Mammary epithelial cell (primary cell): ENCODE data around the gene TTC23.

Experiments
- EZH2 ChIP-seq: IDR thresholded peaks from 2 replicates; pipeline ENCODE4 v1.6.1; 2012; ENCODE audit warnings: low read length, inconsistent platforms, borderline replicate concordance
- TF ChIP-seq, protein P1 (sequence below), 2 donors: IDR thresholded peaks in 1 of 2; conservative IDR thresholded peaks in 1 of 2; 2 replicates each; pipeline ENCODE4 v1.5.1; 2011 to 2012; ENCODE audit warnings: inconsistent platforms in 2 of 2, low read length in 2 of 2, mild to moderate bottlenecking in 2 of 2, control low read depth in 1 of 2, low read depth in 1 of 2; ENCODE audit not compliant: insufficient read depth in 1 of 2; ENCODE audit errors: extremely low read depth in 1 of 2

DNA sequence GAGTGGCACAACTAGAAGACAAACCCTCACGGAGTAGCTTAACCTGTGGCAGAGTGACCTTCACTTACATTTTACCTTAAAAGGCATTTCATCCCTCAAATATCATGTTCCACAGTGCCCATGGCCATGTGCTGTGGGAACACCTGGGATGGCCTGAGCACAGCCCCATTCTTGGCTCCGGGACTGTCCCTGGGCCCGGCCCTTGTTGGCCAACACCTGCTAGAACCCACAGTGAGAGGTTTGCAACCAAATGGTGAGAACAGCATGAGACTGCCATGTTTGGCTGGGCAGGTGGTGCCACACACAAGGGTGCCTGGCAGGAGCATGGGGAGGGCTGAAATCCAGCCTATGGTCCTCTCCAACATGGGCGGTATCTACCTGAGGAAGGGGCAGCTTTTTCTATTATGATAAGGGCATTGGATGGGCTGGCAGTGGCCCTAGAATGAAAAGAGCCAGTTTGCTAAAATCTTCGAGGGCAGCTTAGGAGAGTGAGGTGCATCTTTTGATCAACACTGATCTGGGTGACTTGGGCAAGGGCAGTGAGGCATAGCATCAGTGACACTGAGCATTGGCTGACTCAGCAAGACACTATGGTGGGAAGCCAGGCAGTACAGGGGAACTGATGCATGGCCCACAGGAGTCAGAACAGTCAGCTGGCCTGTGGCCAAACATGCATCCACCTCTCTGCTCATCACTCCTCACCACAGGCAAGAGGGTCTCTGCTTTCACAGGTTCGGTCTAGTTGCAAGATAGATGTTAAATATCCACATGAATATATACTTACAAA is 90.6 kb downstream of the TTC23 start:
- TF ChIP-seq, protein P1, sequence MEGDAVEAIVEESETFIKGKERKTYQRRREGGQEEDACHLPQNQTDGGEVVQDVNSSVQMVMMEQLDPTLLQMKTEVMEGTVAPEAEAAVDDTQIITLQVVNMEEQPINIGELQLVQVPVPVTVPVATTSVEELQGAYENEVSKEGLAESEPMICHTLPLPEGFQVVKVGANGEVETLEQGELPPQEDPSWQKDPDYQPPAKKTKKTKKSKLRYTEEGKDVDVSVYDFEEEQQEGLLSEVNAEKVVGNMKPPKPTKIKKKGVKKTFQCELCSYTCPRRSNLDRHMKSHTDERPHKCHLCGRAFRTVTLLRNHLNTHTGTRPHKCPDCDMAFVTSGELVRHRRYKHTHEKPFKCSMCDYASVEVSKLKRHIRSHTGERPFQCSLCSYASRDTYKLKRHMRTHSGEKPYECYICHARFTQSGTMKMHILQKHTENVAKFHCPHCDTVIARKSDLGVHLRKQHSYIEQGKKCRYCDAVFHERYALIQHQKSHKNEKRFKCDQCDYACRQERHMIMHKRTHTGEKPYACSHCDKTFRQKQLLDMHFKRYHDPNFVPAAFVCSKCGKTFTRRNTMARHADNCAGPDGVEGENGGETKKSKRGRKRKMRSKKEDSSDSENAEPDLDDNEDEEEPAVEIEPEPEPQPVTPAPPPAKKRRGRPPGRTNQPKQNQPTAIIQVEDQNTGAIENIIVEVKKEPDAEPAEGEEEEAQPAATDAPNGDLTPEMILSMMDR (conservative IDR thresholded peaks at IDR 0.05 in 1 of 2, IDR thresholded peaks at IDR 0.05 in 1 of 2; ENCODE audit: extremely low read depth in 1 of 2, insufficient read depth in 1 of 2, low read depth in 1 of 2, low read length in 2 of 2): no peak
- no peak for TF ChIP-seq EZH2
